AG04449 (cell line): ENCODE measurements around the gene SNCAIP.

ENCODE experiments used
- CTCF ChIA-PET: fragments of 350-600 bp; formaldehyde crosslinking; extraction: SDS; loops from one replicate; lab custom pipeline; 2021; ENCODE audit warnings: antibody characterized with exemption; lab: Yijun Ruan, JAX
- POLR2A ChIA-PET: fragments of 400-600, 350-600 bp; formaldehyde crosslinking; extraction: SDS; loops from one replicate; lab custom pipeline; 2020; ENCODE audit warnings: antibody characterized with exemption, inconsistent platforms; lab: Yijun Ruan, JAX
- DNase-seq: peaks from one replicate; pipeline ENCODE4 v3.0.0-alpha.2; 2010; ENCODE audit warnings: low read depth, low spot score
- H3K4me3 ChIP-seq: 2 replicates; pipeline ENCODE4 v1.5.1; 2011; ENCODE audit warnings: low read depth, mild to moderate bottlenecking, control low read depth, low read length
- TF ChIP-seq, protein P1 (sequence below): IDR thresholded peaks from one replicate; pipeline ENCODE4 v1.5.1; 2011; ENCODE audit warnings: mild to moderate bottlenecking, moderate library complexity, low read length, control low read depth, inconsistent platforms; ENCODE audit not compliant: insufficient read depth; ENCODE audit errors: missing control alignments

Gene SNCAIP

DNA sequence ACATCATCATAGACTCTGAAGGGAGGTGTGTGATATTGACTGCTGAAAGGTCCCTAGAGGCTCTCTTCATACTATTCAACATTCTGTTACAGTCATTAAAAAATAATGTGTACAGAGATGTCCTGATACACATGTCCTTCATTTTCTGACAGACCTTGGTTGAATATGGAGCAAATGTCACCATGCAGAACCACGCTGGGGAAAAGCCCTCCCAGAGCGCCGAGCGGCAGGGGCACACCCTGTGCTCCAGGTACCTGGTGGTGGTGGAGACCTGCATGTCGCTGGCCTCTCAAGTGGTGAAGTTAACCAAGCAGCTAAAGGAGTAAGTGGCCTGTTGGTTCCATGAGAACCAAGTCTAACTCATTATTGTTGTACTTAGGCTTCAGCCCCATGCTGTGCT is 132.4 kb downstream of the SNCAIP start:
- ChIA-PET CTCF (no interaction called here), POLR2A (no interaction called here)
- no peak overlapping the region for H3K4me3 ChIP-seq
- TF ChIP-seq, protein P1, sequence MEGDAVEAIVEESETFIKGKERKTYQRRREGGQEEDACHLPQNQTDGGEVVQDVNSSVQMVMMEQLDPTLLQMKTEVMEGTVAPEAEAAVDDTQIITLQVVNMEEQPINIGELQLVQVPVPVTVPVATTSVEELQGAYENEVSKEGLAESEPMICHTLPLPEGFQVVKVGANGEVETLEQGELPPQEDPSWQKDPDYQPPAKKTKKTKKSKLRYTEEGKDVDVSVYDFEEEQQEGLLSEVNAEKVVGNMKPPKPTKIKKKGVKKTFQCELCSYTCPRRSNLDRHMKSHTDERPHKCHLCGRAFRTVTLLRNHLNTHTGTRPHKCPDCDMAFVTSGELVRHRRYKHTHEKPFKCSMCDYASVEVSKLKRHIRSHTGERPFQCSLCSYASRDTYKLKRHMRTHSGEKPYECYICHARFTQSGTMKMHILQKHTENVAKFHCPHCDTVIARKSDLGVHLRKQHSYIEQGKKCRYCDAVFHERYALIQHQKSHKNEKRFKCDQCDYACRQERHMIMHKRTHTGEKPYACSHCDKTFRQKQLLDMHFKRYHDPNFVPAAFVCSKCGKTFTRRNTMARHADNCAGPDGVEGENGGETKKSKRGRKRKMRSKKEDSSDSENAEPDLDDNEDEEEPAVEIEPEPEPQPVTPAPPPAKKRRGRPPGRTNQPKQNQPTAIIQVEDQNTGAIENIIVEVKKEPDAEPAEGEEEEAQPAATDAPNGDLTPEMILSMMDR: no peak
- no peak for DNase-seq

DNA sequence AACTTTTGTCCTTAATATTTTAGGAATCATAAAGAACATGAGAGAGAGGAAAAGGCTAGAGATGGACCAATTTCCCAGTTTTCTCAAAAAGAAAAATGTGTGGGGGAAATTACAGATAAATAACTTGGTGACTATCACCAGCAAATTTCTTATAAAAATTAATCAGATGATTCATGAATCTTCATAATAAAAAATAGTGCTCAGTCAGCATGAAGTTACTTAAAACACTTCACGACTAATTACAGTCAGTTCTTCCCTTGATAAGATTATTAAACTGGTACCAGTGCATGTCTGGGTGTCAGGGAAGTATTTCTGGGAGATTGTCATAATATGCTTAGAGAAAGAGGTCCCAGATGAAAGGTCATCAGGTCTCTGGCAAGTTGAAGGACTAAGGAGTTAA is 133.0 kb downstream of the SNCAIP start:
- POLR2A ChIA-PET: no interaction called here
- CTCF ChIA-PET: no interaction called here
- TF ChIP-seq, protein P1: no peak
- H3K4me3 ChIP-seq: no peak overlapping the region
- DNase-seq: no peak

DNA sequence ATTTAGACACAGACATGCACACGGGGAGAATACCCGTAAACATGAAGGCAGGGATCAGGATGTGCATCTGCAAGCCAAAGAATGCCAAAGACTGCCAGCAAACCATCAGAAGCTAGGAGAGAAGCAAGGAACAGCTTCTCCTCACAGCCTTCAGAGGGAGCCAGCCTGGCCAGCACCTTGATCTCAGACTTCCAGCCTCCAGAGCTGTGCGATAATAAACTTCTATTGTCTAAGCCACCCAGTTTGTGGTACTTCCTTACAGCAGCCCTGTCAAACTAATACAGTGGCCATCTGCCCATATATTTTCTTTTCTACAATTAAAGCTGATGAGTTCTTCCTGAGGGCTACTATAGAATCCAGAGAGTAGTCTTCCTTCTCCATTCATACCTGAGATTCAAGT is 135.0 kb downstream of the SNCAIP start:
- DNase-seq: no peak
- ChIA-PET CTCF (interaction anchor here (2.1 kb wide), 1 partner anchor 10 kb away, joined by 4 read pairs; no protein-coding TSS in a partner anchor), POLR2A (no interaction called here)
- TF ChIP-seq, protein P1: no peak
- no peak overlapping the region for H3K4me3 ChIP-seq

- no peak for DNase-seq
- TF ChIP-seq, protein P1: no peak
- no peak overlapping the region for H3K4me3 ChIP-seq
- ChIA-PET POLR2A (no interaction called here), CTCF (no interaction called here)
These were observed 135.8 kb downstream of the SNCAIP start for GRCh38 chr5:122447879-122448278.

DNA sequence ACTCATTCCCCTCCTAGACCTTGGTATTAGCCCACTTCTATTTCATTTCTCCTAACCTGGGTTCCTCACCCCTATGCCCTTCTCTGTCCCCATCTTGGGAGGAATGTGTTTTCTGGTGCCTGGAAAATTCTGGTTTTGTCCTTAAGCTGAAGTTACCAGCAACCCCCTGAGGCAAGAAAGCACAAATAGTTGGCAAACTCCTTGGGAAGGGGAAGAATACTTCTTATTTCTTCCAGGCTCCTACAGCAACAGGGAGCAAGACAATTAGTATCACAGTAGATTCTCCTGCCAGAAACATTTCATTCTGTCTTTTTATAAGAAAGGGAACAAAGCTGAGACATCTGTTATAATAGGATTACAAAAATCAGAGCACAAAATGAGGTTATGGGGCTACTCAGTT is 142.5 kb downstream of the SNCAIP start:
- TF ChIP-seq, protein P1: no peak
- DNase-seq: no peak
- ChIA-PET POLR2A (no interaction called here), CTCF (interaction anchor here (2.4 kb wide), 1 partner anchor 259 kb away, joined by 11 read pairs; no protein-coding TSS in a partner anchor)
- H3K4me3 ChIP-seq: no peak overlapping the region

- CTCF ChIA-PET: interaction anchor here (1.2 kb wide), 1 partner anchor 9 kb away, joined by 4 read pairs; no protein-coding TSS in a partner anchor
These were observed 143.9 kb downstream of the SNCAIP start for GRCh38 chr5:122455939-122456338.

More at GRCh38 chr5:122455939-122456338, 143.9 kb downstream of the SNCAIP start:
- no peak overlapping the region for H3K4me3 ChIP-seq
- DNase-seq: no peak
- TF ChIP-seq, protein P1: no peak
- POLR2A ChIA-PET: interaction anchor here (0.7 kb wide), 1 partner anchor 164 kb away, joined by 3 read pairs; no protein-coding TSS in a partner anchor
